Activated CD8-positive, alpha-beta memory T cell treated with anti-CD3 and anti-CD28 coated beads for 24 hours (primary cell): ENCODE results near the gene FBXW7.

ENCODE experiments used
- DNase-seq: peaks from one replicate; pipeline ENCODE4 v3.0.0-alpha.2; 2020

Gene FBXW7

DNA sequence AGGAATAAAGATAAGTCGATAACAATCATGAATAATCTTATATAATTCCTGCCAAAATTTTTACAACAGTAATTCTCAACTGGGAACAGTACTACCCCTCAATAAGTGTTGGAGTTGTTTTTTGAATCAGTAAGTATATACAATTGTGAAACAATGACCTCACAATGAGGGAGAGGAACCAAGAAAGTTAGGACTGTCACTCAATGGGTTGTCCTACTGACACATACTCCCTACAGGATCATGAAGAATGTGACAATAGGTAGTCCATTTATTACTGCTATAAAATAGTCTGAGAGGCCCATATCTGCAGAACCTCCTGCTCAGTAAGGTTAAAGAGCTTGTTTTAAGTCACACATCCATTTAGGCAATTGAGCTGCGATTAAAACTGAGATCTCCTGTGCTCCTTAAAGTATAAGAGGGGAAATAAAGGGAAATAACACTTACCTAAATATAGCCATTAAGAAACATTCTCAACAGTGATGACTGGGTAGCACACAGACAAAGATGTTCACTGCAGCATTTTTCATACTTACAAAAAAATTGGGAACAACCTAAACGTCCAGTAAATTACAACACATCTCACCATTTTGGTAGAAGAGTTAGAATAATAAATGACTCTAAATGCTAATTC lies 26.2 kb downstream of the FBXW7 start:
- no peak for DNase-seq

DNA sequence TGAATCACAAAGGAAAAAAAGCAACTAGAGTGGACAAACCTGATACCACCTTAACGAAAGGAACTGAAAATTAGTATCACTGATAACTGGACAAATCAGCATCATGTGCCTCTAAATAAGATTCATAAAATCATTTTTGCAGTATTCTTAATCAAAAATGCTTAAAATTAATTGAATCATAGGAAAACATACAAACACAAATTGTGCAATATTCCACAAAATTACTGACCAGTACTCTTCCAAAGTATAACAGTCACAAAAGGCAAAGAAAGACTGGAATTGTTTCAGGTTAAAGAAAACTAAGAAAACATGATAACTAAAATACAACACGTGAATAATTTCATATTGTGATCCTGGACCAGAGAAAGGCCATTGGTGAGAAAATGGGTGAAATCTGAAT lies 27.1 kb downstream of the FBXW7 start:
- DNase-seq: no peak

DNA sequence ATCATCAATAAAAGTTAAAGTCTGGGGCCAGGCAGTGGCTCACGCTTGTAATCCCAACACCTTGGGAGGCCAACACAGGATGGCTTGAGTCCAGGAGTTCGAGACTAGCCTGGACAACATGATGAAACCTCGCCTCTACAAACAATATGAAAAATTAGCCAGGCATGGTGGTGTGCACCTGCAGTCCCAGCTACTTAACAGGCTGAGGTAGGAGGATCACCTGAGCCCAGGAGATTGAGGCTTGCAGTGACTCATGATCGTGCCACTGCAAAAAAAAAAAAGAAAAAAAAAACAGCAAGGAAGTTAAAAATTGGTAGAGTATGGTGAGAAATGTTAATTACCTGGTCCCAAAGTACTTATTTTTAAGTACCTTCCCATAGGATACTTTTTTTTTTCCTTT lies 27.5 kb downstream of the FBXW7 start:
- DNase-seq: no peak

DNA sequence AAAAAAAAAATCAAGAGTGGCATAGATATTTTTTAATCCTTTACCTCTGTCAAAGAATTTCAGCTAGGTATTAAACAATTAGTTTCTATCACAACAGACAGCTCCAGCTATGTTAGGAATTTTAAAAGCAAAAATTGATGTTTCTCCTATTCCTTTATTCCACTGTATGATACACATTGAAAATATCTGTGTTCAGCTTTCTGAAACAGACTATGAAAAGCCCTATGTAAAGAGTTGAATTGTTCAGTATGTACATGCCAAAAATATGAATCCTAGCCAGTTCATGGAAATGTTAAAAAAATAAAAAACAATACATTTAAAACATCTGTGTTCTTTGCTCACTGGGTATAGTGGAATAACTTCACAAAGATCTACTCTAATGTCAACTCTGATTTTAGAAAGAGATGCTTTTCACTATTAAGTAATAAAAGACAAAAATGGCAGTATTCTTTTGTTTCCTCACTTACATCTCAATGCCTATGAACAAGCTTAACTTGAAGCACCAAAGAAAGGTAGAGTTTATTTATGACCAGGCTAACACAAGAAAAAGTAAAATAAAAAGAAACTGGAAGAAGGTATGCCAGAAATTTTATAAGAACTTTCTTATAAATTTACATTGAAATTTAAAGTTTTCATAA lies 32.1 kb downstream of the FBXW7 start:
- no peak for DNase-seq

DNA sequence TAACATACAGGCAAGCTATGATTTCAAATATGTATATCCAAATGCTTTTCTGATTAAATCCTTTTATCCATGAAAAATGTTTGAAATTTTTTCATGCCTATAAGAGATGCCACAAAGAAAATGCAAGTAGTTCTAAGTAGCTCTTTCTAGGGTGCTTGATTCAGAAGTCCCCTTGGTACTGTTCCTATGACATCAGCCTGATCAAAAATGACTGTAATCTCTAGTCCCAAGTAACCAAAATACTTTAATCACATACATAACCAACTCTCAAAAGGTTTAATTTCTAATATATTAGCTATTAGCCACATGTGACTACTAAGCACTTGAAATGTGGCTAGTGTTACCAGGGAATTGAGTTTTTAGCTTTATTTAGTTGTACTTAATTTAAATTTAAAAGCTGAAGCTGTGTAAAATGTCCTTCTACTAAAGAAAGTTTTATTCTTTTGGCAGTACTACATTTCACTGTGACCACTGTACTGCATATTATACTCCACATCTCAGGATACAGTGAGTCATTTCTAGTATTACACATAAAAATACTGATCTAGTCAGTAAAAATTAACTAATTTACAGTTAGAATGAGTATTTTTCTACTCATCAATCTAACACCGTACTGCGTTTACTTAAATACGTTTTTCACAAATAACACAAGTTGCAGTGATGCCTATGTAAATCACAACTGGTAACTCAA lies 33.9 kb downstream of the FBXW7 start:
- DNase-seq: no peak

DNA sequence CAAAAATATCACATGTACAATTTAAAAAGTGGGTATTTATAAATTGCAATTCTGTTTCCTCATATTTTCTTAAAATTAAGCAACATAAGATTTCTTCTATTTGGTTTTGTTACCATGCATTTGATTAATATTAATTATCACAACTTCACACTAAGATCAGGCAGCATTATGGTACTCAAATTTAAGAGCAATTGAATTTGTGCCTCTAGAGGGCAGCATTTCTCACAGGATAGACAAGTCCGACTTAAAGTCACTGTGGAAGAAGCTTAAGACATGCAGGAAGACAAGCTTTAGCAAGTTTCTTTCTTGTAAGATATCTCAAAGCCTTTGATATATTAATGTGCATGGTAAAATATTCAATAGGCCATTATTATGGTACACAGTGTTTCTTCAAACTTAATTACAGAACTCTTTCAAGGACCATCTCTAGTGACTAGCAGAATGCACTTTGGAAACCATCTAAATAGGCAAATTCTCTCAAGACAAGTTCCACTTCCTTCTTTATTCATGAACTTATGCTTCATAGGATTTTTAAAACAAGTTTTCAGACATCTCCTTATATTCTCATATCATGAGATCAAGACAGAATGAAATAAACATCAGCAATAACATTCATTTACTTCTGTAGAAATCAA lies 35.0 kb downstream of the FBXW7 start:
- DNase-seq: no peak

DNA sequence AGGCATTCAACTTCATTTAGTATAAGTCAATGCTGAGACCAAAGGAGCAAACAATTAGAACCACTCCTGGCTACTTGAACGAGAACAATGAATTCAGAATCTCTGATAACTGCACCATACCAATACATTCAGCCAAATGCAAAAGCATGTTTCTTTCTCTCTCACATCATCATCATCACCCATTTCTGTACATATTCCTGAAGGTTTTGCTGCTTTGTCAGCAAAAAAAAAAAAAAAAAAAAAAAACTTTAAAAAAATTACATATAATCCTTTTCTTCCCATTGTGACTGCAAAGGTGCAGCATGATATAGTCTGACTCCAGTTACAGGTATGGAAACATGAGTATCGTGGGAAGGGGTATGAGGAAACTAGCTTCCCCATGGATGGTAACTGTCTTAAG lies 35.6 kb downstream of the FBXW7 start:
- DNase-seq: no peak

DNA sequence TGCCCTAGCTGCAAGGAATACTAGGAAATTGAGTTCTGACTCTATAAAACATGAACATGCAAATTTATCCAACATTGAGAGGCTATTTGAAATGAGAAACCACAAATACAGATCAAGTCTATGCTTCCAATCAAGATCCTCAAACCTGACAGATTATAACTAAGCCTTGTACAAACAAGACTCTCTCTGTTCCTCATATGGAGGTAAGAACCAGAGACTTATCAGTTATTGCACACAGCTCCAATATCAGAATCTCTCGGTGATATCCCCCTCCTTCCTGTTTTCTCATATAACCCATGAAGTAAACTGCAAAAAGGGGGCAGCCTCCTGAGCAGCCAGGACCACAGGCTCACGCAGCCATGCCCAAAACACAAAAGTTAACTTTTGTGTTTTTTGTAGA lies 36.5 kb downstream of the FBXW7 start:
- DNase-seq: no peak

DNA sequence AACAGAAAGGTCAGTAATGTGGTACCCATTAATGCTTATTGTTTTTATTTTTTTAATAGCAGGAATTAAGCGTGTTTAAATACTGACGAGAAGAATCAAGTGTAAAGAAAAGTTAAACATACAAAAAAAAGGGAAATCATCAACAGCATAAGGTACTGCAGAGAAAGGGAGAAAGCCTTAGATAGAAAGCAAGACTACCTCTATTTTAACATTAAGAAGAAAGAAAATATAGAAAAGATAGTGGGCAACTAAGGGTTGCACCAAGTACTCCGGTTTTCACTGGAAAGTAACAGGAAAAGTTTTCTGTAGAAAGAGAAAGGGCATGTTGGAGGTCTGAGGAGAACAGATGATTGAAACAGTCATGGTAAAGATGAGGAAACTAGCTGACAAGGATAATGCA lies 41.9 kb downstream of the FBXW7 start:
- DNase-seq: no peak

DNA sequence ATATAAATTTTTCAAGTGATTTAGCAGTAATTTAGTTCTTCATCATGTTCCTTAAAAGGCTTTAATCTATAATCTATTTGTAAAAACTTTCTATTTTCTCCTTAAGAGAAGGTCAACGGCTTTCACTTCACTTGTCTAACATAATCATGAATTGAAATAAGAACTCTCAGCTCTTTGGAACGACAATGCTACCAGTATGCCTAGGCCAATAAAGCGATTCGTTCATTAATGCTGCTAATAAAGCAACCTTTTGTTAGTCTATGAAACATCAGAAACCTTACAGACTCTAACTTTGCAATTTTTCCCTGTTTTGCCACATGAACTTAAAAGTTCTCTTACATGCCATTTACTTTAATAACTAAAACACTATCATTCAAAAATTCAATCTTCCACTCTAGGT lies 47.6 kb downstream of the FBXW7 start:
- DNase-seq: no peak

DNA sequence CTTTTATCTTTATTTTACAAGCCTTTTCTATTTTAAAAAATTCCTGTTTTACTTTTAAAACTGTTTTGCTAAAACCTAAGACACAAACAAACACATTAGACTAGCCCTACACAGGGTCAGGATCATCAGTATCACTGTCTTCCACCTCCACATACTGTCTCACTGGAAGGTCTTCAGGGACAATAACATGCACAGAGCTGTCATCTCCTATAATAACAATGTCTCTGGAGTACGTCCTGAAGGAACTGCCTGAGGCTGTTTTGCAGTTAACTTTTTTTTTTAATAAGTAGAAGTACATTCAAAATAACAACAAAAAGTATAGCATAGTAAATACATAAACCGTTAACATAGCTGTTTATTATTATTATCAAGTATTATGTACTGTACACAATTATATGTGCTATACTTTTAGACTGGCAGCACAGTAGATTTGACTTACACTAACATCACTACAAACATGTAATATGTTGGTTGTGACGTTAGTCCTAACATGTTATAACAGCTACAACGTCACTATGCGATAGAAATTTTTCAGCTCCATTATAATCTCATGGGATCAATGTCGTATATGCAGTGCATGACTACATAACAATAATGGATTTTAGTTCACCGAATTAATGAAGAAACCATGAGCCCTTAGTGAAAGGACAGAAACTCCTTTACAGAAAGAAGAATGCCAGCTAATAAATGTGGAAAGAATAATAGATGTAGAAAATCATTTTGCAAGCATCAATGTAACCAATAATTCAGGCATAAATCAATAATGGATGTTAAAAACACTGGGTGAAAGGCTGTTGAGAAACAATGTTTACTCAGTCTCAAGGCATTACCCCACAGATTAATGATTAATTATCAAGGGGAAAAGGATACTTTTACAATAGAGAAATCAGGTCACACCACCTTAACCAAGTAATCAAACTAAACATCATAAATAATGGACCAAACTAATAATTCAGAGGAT lies 49.2 kb downstream of the FBXW7 start:
- no peak for DNase-seq

DNA sequence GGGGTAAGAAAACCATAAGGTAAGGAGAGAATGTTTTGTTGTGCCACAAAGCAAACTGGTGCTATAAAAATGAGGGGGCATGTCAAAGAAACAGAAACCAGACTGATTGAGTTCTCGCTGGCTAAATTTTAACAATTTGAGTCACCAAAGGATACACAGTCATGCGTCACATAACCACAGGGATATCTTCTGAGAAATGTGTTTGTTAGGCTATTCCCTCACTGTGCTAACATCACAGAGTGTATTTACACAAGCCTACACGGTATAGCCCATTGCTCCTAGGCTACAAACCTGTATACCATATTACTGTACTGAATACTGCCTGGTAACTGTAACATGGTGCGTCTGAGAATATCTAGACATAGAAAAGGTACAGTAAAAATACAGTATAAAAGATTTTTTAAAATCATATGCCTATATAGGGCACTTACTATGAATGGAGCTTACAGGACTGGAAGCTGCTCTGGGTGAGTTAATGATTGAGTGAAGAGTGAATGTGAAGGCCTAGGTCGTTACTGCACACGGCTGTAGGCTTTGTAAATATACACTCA lies 50.1 kb downstream of the FBXW7 start:
- DNase-seq: no peak

DNA sequence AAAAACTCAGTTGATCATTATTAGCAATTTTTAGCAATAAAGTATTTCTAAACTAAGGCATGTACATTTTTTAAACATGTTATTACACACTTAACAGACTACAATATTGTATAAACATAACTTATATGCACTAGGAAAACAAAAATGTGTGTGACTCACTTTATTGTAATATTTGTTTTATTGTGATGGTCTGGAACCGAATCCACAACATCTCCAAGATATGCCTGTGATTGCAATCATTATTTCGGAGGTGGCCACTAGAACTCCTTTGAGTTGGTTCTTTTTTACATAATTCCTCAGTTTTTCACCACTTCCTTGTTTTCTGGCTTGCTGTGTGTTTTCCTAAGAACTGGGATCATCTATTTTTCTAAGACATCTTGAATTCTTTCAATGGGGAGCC lies 53.7 kb downstream of the FBXW7 start:
- DNase-seq: no peak

DNA sequence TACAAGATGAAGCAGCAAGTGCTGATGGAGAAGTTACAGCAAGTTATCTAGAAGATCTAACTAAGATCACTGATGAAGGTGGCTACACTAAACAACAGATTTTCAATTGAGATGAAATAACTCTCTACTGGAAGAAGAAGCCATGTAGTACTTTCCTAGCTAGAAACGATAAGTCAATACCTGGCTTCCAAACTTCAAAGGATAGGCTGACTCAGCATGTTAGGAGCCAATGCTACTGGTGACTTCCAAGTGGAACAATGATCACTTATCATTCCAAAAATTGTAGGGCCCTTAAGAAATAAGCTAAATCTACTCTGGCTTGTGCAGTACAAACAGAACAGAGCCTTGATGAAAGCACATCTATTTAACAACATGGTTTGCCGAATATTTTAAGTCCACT lies 55.0 kb downstream of the FBXW7 start:
- DNase-seq: no peak

DNA sequence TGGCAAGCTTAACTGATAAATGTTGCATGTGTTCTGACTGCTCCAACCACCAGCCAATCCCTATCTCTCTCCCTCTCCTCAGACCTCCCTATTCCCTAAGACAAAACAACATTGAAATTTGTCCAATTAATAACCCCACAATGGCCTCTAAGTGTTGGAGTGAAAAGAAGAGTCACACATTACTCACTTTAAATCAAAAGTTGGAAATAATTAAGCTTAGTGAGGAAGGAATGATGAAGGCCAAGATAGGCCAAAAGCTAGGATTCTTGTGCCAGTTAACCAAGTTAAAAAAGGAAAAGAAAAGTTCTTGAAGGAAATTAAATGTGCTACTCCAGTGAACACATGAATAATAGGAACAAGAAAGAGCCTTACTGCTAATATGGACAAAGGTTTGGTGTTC lies 55.6 kb downstream of the FBXW7 start:
- DNase-seq: no peak

DNA sequence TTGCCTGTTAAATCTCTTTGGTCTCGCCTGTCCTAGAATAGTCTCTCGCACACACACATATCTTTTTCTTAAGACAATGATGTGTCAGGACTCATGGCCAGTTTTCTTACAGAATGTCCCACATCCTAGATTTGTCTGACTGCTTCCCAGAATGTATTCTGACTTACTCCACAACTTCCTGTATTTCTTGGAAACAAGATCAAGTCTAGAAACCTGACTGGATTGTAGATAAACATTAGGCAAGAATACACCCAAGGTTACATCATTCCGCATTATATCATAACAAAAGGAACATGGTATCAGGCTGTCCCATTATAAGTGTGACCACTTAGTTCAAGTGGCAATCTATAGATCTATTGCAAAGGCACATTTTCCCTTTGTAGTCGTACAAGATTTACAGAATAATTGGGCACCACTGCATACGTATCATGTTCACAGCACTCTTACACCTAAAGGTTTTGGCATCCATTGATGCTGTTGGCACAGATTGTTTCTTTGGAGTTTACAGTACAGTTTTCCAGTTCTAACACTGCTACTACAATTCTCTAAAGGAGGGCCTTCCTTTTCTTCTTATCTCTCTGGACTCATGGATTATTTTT lies 56.4 kb downstream of the FBXW7 start:
- DNase-seq: no peak

DNA sequence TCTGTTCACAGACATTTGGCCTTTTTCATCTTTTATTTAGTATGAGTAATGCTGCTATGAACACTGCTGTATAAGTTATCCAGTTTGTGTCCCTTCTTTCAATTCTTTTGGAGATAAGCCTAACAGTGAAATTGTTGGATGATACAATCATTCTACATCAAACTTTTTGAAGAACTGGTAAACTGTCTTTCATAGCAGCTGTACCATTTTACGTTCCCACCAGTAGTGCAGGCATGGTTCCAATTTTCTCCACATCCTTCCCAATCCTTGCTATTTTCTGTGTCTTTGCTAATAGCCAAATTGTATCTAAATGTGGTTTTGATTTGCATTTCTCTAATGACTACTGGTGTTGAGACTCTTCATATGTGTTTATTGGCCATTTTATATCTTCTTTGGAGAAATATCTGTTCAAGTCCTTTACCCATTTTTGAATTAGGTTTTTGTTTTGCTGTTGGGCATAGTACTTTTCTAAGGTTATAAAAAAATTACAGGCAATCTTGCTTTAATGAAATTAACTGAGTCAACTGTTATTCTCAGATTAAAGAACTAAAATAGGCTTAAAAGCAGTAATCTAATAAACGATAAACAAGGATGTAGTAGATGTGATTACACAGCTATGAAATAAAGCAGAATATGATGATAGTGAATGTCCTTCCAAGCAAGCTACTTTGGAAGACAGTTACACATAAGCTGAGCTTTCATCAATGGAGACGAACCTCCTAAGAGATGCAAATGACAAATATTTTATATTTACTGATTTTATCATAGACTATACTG lies 57.2 kb downstream of the FBXW7 start:
- DNase-seq: no peak

DNA sequence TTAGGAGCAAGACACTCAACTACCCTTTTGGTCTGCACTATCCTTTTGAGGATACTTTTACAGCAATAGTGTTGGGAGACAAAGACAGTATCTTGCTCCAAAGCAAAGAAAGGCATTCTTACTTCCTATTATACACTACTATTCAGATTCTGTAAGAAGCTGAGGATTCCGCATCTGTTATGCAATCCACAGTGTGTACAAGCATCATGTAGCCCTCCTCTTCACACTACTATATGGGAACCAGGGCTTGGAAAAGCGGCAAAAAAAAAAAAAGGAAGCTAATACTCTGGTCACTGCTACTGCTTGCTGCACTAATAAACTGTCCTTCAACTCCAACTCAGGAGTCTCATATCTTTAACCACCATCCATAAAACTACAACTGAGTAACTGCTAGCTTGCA lies 59.1 kb downstream of the FBXW7 start:
- no peak for DNase-seq

DNA sequence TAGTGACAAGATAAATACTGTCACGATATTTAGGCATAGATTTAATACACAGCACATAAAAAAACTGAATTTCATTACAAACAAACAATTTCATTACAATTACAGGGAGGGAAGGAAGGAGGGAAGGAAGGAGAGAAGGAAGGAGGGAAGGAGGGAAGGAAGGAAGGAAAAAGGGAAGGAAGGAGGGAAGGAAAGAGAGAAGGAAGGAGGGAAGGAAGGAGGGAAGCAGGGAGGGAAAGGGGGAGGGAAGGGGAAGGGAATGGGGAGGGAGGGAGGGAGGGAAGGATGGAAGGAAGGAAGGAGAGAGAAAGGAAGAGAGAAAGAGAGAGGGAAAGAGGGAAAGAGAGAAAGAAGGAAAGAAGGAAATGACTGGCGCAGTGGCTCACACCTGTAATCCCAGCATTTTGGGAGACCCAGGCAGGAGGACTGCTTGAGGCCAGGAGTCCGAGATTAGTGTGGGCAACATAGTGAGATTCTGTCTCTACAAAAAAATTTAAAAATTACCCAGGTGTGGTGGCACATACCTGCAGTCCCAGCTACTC lies 64.6 kb downstream of the FBXW7 start:
- DNase-seq: no peak

DNA sequence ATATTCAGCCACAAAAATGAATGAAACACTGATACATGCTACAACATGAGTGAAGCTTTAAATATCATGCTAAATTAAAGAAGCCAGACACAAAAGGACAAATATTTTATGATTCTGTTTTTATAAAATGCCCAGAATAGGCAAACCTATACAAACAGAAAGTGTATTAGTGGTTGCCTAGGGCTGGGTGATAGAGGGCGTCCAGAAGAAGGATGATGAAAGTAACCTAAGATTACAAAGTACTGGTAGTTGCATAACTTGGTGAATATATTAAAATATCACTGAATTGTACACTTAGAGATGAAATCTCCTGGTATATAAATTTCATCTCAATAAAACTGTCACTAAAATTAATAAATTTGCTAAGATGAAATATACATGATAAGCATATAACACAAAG lies 67.5 kb downstream of the FBXW7 start:
- no peak for DNase-seq

DNA sequence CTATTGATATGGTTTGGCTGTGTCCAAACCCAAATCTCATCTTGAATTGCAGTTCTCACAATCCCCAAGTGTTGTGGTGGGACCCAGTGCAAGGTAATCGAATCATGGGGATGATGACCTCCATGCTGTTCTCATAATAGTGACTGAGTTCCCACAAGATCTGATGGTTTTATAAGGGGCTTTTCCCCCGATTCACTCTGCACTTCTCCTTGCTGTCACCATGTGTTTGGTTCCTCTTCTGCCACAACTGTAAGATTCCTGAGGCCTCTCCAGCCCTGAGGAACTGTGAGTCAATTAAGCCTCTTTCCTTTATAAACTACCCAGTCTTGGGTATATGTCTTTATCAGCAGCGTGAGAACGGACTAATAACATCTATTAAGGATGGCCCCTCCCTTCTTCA lies 68.8 kb downstream of the FBXW7 start:
- no peak for DNase-seq
